ENCODE data around the gene FOXRED2.

GRCh38 chr22:36480941-36481392 lies 25.9 kb downstream of the FOXRED2 start:
- no peak for TF ChIP-seq EZH2 (IDR thresholded peaks at IDR 0.05; ENCODE audit: low read length, missing control alignments)
- no peak for TF ChIP-seq CTCF (conservative IDR thresholded peaks at IDR 0.05 in 1 of 2, IDR thresholded peaks at IDR 0.05 in 1 of 2; ENCODE audit: low read depth in 1 of 2, low read length in 2 of 2)
